Stimulated activated CD4-positive, alpha-beta T cell treated with anti-CD3 and anti-CD28 coated beads, TNF-alpha, amount 100 ng/mL, for 1 hour (primary cell): ENCODE results near the gene COBL.

Experiments used
- DNase-seq, 3 donors: peaks; one replicate each; pipeline ENCODE4 v3.0.0-alpha.2; 2020; ENCODE audit warnings: low read depth in 3 of 3, low spot score in 1 of 3

The COBL gene

GRCh38 chr7:50974240-50974639, 342.4 kb downstream of the COBL start:
- DNase-seq = no peak

- no peak for DNase-seq
These were observed 342.8 kb downstream of the COBL start for GRCh38 chr7:50973814-50974213.

- no peak for DNase-seq
These were observed 346.5 kb downstream of the COBL start for GRCh38 chr7:50970092-50970491.
